Stimulated activated CD4-positive, alpha-beta T cell treated with anti-CD3 and anti-CD28 coated beads, Interleukin-1b, Interleukin-23, amount 100 ng/mL, for 1 hour (primary cell): ENCODE results near the gene PPP1R9A.

Source experiments
- DNase-seq, 2 donors: peaks; one replicate each; pipeline ENCODE4 v3.0.0-alpha.2; 2020; ENCODE audit warnings: low read depth in 2 of 2

Gene PPP1R9A

DNA sequence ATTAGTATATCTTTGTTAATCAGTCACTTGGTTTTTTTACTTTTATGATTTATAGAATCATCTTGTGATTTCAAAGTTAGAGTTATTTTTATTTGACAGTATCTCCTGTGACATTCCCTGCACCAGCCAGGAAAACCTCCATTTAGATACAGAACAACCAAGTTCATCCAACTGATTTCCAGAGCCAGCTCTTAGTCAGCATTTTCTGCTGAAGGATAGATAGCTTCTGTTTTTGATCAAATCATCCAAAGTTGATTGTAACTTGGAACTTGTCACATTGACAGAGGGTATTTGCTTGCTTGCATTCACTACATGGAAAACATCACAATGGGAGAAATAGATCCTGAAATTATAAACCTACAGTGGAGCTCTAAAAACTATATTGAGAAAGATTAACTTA lies 294.3 kb downstream of the PPP1R9A start:
- no peak for DNase-seq

DNA sequence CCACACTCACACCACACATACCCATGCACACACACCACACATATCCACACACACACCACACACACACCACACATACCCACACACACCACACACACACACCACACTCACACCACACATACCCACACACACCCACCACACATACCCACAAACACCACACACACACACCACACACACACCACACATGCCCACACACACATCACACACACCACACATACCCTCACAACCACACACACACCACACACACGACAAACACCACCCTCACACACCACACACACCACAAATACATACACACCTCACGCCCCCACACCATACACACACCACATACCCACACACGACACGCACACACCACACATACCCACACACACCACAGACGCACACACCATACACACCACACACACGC lies 297.2 kb downstream of the PPP1R9A start:
- no peak for DNase-seq

DNA sequence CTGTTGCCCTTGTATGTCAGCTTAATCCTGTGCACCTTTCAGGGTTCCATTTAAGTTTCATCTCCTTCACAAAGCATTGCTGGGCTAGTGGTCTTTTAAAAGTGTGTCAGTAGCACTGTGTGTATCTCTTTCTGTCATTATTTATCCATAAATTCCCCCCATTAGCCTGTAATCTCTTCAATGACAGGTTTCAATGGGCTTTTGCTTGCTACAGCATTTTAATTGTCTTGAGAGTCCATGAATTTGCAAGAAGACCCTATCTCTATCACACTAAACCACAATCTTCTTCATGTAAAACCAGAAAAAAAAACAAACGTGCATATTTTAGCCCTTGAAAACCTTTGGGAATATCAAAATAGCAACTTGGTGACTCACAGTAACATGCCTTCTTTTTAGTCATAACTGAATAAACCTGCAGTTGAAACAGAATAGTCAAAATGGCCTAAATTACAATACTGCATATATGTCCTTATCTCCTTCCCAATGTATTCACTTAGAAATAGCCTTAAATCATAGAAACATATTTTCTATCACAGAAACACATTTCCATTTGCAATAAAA lies 298.4 kb downstream of the PPP1R9A start:
- no peak for DNase-seq

DNA sequence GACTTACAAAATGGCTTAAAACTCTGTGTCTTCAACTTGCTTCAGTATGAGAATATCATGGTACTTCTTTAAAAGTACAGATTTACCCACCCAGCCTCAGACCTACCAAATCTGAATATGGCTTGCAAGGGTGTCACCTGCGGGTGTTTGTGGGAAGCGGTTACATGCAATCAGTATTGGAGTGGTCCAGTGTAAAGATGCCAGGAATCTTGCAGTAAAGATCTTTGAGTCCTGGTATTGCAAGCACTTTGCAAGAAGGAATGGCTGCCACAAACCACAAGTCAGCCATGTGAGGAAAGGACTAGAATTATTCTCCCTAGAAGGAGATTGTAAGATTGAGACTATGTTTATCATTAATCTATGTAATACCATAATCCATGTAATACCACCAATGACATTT lies 301.9 kb downstream of the PPP1R9A start:
- no peak for DNase-seq

DNA sequence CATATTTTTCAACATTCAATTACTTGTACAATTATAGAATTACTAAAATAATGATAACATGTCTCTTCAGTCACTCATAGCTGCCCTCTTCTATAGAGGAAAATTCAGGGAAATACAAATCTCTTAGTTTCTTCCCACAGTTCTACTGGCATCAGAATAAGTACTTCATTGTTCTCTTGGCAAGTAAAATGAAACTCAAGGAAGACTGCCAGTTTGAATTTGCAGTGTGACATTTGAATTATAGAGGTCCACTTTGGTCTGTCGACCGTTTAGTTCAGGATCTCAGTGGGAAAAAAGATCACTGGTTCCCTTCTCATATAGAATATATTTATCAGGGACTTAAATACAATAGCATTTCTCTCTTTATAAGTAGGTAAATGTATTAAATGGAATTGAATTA lies 302.4 kb downstream of the PPP1R9A start:
- no peak for DNase-seq

DNA sequence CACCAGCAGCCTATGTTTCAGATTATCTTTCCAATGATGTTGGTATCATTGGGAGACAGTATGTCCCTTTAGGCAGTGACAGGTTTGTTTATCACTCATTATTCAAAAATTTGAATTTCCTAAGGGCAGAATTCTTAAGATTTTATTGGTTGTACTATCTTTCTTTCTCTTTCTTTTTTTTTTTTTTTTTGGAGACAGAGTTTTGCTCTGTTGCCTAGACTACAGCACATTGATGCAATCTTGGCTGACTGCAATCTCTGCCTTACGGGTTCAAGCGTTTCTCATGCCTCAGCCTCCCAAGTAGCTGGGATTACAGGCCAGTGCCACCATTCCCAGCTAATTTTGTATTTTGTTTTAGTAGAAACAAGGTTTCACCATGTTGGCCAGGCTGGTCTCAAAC lies 305.8 kb downstream of the PPP1R9A start:
- no peak for DNase-seq

DNA sequence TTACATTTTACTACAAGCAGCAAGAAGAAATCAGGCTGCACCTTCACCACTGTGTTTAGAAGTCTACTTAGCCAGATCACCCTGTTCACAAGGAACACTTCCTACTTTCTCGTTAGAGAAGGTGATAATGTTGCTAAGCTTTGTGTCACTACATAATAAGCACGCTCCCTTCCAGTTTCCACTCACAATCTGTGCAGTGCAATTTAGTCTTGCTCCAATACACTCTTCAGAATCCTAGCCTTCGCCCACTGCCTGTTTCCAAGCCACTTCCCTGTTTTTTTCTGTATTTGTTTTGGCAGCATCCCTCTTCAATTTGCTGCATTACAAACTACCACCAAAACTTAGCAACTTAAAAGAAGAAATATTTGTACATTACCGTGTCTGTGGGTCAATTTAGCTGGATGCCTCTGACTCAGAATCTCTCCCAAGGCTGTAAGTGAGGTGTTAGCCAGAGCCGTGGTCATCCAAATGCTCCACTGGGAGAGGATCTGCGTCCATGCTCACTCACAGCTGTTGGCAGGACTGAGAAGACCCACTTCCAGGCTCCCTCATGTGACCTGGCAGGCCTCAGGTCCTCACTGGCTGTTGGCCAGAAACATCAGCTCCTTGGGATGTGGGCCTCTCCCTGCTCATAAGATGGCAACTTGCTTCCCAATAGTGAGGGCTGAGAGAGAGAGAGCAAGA lies 306.6 kb downstream of the PPP1R9A start:
- no peak for DNase-seq

DNA sequence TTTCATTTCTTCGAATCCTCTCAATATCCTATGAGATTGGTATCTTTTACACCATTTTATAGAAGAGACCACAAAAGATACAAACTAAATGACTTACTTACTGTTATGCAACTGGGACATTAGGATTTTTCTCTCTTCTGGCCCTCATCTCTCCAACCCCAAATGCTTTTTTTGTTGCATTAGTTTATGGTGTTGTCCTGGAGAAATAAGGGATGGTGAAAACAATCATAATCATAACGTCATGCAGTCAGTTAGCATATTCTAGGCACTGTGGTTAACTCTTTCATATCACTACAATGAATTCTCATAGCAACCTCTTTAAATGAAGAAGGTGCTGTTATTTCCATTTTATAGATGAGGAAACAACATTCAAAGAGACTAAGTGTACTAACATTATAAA lies 312.3 kb downstream of the PPP1R9A start:
- DNase-seq, result no peak

DNA sequence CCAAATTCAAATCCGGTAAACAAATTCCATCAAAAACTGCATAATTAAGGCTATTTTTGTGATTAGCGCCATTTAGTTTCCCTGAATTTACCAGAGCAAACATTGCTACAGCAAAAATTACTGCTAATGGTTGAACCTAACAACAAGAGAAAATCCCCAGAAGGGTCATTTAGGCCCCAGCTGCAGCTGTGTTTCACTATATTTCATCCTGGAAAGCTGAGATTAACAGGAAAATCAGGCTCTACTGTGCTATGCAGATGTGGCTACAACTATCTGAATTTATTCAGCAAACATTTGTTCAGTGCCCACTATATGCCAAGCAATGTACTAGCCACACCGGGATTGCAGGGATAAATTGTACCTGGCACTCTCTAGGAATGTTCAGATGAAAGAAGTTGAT lies 312.9 kb downstream of the PPP1R9A start:
- no peak for DNase-seq

DNA sequence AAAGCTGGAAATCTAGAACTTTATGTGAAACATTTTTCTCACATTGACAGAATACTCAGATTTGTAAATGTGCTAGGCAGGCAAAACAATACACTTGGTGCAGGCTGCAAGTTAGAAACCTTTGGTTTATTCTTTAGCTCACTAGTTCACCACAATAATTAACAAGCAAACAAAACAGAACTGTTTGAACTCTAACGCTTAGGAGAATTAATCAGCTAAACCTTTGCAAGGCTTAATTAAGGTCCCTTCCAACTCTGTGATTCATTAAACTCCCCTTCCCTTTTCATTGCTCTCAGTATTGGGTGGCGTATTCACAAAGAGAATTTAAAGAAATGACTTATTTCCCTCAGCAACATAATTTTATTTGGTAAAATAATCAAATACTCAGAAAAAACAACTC lies 317.9 kb downstream of the PPP1R9A start:
- no peak for DNase-seq

DNA sequence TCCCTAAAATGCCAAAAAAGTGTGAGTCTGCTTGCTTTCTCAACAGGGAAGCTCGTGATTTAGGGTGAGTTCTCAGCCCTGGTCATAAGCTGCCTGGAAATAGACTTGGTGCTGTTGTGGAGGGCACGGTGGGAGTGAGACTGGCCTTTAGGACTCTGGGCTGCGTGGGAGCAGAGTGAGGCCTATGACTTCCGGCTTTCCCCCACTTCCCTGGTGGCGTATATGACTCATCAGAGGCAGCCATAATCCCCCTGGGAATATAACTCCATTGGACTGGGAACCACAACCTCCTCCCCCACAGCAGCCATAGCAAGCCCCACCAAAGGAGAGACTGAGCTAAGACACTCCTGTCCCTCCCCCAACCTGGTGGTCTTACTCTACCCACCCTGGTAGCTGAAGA lies 321.9 kb downstream of the PPP1R9A start:
- no peak for DNase-seq

DNA sequence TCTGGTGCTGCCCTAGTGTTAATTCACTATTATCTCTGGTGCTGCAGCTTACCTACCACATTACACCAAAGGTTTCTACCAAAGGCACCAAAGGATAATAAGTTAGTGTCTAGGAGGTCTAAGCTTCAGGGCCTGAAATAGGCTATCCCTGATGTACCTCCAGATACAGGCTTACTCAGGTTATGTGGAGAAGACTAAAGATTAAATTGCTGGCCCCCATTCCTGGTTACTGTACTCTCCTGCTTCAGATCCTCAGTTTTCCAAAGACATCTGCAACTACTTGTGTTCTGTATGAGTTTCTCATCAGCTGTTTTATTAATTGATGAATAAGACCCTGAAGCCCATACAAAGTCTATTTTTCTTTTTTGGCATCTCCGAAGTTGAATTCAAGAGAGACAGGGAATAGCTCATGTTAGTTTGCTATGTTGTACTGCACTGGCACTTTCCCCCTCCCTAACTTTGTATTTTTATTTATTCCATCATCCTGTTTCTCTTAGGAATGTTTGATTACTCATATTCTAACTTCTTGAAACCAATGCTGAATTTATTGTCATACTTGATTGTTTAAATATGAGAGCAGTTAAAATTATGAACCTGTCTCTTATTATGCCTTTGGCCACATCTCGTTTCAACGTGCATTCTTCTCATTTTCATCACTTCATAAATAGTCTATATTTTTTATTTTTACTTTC lies 331.0 kb downstream of the PPP1R9A start:
- DNase-seq, result no peak

DNA sequence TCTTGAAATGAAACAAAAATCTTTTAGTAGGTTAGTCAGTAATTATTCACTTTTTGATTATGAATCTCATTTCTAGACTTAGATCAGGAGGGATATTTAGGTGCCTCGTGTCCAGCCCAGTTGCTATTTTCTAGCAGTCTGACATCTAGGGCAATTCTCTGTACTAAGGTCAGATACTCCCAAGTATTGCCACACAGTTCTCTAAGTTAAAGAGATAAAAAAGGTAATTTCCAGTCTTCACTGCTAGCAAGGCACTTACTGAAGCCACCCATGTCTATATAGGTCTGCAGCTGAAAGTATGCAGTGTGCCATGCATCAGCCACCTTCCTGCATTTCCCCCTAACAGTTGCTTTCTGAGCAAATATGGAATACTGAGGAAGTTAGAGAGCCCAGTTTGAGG lies 333.5 kb downstream of the PPP1R9A start:
- no peak for DNase-seq

DNA sequence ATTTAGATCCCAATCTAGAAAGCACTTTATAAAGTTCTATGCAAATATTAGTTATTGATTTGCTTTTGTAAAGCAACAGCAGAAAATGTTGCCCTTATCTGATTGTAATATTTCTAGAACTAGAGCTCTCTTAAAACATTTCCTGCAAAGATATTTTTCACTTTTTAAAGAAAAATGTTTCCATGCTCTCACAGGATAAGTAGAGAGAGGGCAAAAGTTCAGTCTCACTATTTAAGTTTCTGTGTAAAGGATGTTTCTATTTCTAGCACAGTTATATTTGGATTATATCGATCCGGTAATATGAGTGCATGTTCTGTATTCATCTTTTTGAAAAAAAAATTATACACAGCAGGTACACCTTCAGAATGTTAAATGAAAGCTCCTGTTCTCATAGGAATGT lies 334.9 kb downstream of the PPP1R9A start:
- DNase-seq, result no peak

DNA sequence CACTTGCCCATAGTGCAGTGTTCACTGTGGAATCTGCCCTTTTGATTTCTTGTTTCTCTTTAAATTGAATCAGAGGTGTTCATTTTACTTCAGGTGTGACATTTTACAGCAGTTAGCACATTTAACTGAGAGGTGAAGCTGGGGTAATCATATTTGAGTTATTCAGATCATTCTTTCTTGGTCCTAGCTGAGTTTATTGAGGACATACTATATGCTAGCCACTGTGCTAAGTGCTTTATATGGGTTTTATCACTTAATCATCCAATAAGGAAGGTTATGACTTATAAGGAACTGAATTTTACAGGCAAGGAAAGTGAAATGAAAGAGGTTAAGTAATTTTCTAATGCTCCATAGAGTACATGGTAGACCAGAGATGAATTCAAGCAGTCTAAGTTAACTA lies 337.2 kb downstream of the PPP1R9A start:
- no peak for DNase-seq

DNA sequence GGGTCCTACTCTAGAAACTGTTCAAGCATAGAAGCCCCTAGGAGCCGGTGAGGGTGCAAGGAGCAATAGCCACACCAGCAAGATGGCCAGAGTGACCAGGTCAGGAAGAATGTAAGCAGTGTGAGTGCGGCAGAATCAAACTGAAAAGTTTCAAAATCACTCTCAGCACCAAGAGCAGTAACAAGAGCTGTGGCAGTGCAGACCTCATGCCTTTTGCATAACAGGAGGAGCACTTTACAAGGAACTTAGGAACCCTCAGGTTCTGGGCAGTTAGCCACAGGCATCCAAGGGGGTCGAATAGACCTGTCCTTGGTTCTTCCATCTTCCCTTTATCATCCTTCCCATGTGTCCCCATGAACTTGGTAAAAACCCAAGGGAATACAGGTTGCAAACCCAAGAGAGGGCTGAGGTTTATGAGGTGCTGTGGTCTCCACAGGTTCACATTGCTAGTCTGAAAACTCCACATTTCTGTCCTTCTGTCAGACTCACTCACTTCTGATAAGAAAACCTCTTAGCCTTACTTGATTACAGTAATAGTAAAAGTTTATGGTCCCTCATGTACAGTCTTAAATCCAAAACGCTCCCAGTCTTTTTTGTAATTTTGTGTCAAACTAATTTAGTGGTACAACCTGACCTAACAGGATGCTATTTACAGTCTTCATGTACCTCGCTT lies 338.6 kb downstream of the PPP1R9A start:
- DNase-seq, result no peak

DNA sequence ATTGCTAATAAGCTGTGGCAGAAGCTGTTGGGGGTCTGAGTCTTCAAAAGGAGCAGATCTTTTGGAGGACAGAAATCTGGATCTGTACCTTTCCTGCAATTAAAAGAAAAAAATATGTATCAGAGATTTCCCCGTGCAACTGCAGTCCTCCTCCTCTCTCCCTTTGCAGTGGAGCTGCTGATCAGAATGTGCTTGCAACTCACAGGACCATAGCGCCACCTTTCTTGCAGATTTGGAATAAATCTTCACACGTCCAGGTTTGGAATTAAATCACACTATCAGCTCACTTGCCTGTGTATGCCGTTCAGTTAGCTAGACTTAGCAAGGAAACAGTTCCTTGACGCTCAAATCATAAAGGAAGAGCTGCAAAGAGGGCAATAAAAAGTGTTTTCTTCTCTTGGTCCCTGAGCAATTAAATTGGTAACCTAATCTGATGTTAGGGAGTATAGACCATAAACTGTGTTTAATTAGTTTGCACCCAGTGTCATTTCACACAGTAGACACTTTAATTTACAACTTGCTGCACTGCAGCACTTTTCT lies 339.5 kb downstream of the PPP1R9A start:
- DNase-seq, result no peak

DNA sequence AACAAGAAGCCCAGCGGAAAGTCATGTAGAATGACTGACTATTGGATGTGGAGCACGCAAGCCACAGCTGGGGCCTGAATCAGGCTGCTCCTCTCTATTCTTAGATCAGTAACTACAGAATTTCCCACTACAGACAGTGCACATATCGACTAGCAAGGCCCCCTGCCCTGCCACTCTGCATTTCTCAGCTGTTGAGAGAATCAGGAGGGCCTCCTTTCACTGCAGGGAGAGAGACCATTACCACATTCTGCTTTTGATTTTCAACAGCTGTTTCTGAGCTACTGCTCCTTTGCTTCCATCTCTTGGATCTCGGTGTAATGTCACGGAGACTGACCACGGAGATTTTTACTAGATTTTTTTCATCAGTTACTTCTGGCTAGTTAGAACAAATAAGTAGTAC lies 343.2 kb downstream of the PPP1R9A start:
- no peak for DNase-seq

DNA sequence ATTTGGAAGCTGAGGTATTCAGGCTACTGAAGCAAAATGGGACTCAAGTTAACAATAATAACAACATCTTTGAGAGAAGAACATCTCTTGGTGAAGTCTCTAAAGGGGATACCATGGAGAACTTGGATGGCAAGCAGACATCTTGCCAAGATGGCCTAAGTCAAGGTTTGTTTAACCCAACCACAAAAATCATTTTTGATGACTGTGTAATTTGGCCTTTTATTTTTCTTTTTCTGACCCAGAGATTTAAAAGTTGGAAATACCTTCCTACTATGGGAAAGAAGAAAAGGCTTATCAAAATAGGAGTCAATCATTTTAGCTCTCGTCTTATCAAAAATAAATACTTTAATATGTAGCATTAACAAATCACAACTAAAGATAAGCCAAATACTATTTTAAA lies 344.6 kb downstream of the PPP1R9A start:
- DNase-seq, result no peak

DNA sequence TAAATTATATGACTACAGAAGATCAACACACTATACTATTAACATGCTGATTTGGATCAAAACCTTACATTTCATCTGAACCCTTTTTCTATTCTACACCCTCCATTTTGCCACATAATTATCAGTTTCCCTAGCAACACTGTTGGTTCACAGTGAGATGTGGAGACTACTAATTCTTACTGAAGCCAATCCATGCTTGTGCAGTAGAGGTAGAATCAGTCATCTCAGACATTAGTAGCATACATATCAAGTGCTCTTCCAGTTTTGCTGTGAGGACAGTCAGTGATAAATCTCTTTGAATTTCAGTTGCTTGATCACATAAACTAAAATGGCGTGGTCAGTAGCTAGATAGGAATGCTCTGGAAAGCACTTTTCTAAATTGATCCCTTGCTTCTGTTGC lies 346.6 kb downstream of the PPP1R9A start:
- DNase-seq, result no peak

DNA sequence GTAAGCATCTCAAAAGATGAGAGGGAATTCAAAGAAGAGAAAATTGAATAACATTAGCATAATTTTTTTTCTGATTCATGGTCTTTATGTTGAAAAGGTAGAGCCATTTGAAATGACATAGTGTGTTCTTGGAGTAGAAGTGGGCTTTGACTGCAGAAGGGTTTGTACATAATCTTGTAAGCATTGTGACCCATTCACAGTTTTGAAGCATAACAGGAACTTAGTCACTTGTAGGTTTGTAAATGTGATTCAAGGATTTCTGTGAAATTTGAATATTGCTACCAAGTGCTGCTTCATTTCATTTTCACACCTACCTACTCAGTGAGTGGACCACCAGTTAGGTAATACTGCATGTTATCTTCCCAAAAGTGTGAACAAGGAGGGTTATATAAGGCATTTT lies 348.3 kb downstream of the PPP1R9A start:
- no peak for DNase-seq

DNA sequence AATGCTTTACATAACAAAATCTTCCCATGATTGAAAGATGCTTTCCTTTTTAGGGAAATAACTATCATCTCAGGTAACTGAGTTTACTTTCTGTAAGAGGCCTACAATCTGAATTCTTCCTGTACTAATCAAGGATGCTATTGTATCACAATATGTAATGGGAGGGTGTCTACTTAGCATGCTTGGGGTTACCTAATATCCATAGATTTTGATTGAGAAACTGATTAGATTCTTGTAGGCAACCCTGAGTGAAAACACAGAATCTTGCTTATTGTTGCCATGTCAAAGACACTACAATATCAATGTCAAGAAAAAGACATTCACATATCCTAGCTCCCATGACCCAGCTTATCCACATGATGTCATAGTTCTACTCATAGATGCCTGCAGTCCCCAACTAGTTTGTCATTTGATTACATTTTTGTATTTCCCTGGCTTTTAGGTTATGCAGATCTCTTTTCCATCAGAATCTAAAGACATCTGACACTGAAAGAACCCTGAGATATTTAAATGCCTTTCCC lies 354.6 kb downstream of the PPP1R9A start:
- DNase-seq, result no peak
